Medulla oblongata (tissue), 1 donor: ENCODE results near the gene SPC24.
"Not testable (repeated sequence)": the region's sequence is repeated elsewhere in the genome, so short reads cannot be mapped to it uniquely, and the experiment has no call there.

Experiments used
- DNase-seq: peaks from one replicate; pipeline ENCODE4 v3.0.0-alpha.2; 2015; ENCODE audit errors: extremely low spot score

The SPC24 gene

DNA sequence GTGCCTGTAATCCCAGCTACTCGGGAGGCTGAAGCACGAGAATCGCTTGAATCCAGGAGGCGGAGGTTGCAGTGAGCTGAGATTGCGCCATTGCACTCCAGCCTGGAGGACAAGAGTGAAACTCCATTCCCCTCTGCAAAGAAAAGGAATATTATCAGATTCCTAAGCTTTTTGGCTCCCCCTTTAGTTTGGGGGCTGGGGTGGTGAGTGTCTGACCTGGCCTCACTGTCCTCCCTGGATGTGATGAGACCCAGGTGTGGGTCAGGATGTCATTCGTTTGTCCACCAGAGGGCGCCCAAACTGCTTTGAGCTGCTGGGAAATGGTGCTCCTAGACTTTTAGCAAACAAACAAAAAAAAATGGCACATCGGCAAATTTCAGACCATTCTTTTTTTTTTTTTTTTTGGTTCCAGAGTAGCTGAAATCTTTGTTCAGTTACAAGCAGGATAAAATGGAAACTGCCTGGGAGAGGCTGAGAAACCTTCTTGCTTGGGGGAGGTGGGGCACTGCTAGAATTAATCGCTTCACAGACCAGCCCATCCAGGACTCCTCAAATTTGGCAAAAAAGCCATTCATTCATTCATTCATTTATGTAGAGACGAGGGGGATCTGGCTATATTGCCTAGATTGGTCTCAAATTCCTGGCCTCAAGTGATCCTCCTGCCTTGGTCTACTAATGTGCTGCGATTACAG lies 29.4 kb downstream of the SPC24 start:
- peak; percentile 82 for DNase-seq

- not testable (repeated sequence) for DNase-seq
These were observed 31.4 kb downstream of the SPC24 start for GRCh38 chr19:11124157-11124556.

GRCh38 chr19:11123114-11123513 lies 32.5 kb downstream of the SPC24 start:
- no peak for DNase-seq

DNA sequence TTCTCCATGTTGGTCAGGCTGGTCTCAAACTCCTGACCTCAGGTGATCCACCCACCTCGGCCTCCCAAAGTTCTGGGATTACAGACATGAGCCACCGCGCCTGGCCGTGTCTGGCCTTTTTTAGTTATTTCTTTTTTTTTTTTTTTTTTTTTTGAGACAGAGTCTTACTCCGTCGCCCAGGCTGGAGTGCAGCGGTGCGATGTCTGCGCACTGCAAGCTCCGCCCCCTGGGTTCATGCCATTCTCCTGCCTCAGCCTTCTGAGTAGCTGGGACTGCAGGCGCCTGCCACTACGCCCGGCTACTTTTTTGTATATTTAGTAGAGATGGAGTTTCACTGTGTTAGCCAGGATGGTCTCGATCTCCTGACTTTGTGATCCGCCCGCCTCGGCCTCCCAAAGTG lies 33.6 kb downstream of the SPC24 start:
- not testable (repeated sequence) for DNase-seq

DNA sequence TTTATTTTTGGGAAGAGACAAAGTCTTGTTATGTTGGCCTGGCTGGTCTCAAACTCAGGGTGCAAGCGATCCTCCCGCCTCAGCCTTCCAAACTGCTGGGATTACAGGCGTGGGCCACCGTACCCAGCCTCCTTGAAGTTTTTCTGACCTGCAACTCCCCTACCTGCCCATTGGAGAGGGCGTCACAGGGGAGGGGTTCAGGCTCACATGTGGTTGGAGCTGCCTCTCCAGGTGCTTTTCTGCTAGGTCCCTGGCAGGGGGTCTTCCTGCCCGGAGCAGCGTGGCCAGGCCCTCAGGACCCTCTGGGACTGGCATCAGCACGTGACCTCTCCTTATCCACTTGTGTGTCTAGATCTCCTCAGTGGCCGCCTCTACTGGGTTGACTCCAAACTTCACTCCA lies 39.1 kb downstream of the SPC24 start:
- DNase-seq, result no peak

GRCh38 chr19:11115895-11116446 lies 39.6 kb downstream of the SPC24 start:
- no peak for DNase-seq

DNA sequence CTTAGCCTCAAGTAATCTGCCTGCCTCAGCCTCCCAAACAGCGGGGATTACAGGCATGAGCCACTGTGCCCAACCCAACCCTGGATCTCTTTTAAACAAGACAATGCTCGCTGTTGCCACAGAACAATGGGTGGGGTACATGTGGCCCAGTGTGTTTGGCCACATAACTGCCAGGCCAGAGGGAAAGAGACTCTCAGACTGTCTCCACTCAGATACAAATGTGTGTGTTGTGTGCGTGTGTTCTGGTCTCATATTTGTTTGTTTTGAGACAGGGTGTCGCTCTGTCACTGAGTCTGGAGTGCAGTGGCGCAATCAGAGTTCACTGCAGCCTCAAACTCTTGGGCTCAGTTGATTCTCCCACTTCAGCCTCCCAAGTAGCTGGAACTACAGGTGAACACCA lies 40.5 kb downstream of the SPC24 start:
- no peak for DNase-seq

GRCh38 chr19:11113140-11113708 lies 42.4 kb downstream of the SPC24 start:
- DNase-seq, result no peak

- no peak for DNase-seq
These were observed 43.8 kb downstream of the SPC24 start for GRCh38 chr19:11111771-11112144.

GRCh38 chr19:11111117-11111770 lies 44.3 kb downstream of the SPC24 start:
- DNase-seq, result no peak

- DNase-seq, result no peak
These were observed 46.8 kb downstream of the SPC24 start for GRCh38 chr19:11108746-11109145.

- no peak for DNase-seq
These were observed 49.1 kb downstream of the SPC24 start for GRCh38 chr19:11106477-11106876.

- DNase-seq, result no peak
These were observed 50.5 kb downstream of the SPC24 start for GRCh38 chr19:11105014-11105636.

GRCh38 chr19:11103667-11104066 lies 51.9 kb downstream of the SPC24 start:
- DNase-seq, result not testable (repeated sequence)

GRCh38 chr19:11102944-11103343 lies 52.6 kb downstream of the SPC24 start:
- DNase-seq, result peak; percentile 58

- DNase-seq, result no peak
These were observed 54.5 kb downstream of the SPC24 start for GRCh38 chr19:11101057-11101456.

GRCh38 chr19:11100049-11100448 lies 55.5 kb downstream of the SPC24 start:
- no peak for DNase-seq

DNA sequence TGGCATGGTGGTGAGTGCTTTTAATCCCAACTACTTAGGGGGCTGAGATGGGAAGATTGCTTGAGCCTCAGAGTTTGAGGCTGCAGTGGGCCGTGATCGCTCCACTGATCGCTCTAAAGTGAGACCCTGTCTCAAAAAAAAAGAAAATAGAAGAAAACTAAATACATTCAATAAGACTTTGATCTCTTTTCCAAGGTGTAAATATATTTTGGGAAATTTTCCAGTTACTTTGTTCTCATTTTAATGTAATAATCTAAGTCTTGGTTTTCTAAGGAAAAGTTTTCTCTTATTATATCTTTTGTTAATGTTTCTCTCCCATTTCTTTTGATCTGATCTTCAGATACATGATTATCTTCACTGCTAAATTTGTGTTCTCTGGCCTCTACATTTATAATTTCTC lies 56.7 kb downstream of the SPC24 start:
- DNase-seq, result no peak

DNA sequence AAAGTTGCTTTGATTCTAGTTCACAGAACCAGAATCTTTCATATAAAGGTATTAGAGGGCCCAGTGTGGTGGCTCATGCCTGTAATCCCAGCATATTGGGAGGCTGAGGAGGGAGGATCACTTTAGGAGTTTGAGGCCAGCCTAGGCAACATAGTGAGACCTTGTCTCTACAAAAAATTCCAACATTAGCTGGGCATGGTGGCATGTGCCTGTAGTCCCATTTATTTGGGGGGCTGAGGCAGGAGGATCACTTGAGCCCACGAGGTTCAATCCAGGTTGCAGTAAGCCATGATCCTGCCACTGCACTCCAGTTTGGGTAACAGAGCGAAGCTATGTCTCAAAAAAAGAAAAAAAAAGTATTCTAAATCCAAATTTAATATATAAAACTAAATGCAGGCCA lies 57.3 kb downstream of the SPC24 start:
- DNase-seq, result no peak

DNA sequence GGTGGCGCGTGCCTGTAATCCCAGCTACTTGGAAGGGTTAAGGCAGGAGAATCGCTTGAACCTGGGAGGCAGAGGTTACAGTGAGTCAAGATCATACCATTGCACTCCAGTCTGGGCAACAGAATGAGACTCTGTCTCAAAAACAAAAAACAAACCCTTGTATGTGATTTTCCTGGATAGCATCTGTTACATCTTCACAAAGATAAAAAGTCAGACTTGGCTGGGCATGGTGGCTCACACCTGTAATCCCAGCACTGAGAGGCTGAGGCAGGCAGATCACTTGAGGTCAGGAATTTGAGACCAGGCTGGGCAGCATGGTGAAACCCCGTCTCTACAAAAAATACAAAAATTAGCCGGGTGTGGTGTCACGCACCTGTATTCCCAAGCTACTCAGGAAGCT lies 58.2 kb downstream of the SPC24 start:
- not testable (repeated sequence) for DNase-seq

- no peak for DNase-seq
These were observed 59.3 kb downstream of the SPC24 start for GRCh38 chr19:11096210-11096841.
